HL-60/S4 treated with retinoic acid at 250 ng/mL for 4 days and 3 days (cell line): ENCODE measurements around the gene SLC8A3.

Source experiments
- in situ Hi-C: fragments of 300-500 bp; cut with MboI; formaldehyde crosslinking; loops from 2 replicates; pipeline ENCODE4 v1.7.0; 2022; ENCODE audit warnings: low sequenced_read_pairs

The SLC8A3 gene

DNA sequence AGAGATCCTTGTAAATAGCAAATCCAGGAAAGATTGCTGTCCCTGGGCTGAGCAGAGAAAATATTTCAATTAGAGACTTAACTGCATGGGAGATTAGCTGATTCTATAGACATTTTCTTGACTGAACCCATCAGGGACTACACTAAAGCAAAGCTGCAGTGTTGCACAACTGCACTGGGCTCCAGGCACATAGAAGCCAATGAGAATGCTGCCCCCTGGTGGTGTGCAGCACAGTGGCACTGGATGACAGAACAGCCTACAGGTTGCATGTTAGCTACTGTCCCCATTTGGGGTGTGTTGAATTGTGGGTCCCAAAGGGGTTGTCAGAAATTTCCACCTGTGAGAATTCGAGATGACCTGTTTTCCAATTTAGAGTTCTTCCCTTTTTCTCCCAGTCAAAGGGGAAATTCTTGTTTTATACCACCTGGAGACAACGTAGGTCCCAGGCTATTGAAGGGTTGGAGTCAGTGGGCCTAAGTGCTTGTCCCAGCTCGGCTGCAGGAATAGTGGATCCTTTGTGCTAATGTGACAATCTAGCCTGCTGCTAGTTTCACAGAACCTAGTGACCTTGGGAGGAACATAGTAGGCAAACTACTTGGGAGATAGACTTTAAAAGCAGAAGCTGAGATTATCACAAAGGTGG, 114.7 kb downstream of the SLC8A3 start:
- in situ Hi-C loops, result no loop called here

DNA sequence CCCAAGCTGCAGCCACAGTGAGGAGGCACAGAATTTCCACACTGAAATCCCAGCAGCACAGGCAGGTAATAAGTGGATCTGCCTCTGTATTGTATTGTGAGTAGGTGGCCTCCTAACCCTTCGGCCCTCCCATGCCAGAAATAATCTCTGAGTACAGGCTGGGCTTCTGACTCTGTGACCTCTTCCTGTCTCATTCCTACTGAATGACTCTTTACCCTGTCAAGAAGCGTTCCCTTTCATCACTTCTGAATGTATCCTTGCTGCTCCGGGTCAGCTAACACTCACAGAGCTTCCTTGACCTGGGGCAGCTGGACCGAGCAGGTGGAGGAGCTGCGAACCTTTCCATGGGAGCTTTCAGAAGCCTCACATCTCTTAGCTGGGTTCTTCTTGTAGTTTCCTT, 119.6 kb downstream of the SLC8A3 start:
- in situ Hi-C loops, result no loop called here

DNA sequence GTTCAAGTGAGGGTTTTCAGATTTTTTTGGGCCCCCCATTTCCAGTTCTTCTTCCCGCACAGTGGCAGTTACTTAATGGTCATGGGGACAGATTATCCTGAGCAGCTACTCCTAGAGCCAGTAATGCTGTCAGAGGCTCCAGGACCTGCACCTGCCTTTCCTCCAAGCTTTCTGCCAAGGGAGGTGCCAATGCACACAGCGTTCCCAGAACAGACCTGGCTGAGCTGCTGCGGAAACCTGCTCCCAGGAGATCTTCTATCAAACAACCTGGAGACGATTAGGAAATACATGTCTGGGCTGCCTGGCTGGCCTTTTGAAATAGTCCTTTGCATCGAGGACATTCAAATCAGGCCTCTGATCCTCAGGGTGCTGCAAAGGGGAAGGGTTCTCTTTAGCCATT, 120.9 kb downstream of the SLC8A3 start:
- in situ Hi-C loops, result no loop called here

DNA sequence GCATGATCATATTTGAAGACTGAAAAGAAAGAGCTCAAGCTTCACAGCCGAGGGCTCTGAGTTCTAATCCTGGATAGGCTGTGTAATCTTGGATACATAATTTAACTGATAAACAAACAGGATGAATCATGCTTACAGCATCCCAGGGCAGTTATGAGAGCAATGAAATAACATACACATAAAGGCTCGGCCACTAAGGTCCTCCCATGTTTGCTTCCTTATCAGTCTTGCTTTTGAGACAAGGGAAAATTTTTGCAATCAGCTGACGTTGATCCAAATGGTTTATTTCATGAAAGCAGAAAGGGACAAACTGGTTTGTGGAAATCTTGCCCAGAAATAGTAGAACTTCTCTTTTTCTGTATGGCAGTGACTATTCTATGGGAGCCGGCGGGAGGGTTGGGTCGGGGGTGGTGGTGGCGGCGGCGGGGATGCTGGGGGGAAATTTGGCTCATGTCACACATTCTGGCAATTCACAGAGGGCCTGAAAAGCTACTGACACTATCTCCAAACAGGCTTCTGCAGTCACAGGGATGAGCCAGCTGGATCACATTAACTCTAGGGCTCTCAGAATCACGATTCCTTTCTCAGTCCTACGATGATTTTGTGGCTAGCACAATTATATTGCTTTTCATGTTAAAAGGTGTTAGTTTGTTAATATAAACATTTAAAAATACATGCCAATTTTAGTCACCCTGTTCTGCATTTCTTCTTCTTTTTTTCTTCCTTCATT, 124.5 kb downstream of the SLC8A3 start:
- in situ Hi-C loops, result no loop called here

DNA sequence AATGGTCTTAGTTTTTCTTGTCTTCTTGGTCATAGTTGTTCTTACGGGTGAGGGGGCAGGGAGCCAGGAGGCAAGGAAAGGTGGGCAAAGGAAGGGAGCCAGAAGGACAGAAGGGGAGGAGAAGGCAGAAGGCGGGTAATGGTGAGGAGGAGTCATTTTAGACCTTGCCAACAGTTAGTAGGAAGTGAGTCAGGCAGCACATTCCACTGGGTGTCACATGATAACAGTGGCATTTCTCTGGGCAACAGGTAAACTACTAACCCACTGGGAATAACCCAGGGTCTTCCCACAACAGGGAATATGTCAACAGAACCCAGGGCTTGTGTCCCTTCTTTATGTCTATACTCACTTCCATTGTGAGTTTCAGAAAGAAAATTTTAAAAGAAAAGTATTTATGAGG, 127.6 kb downstream of the SLC8A3 start:
- in situ Hi-C loops, result no loop called here

DNA sequence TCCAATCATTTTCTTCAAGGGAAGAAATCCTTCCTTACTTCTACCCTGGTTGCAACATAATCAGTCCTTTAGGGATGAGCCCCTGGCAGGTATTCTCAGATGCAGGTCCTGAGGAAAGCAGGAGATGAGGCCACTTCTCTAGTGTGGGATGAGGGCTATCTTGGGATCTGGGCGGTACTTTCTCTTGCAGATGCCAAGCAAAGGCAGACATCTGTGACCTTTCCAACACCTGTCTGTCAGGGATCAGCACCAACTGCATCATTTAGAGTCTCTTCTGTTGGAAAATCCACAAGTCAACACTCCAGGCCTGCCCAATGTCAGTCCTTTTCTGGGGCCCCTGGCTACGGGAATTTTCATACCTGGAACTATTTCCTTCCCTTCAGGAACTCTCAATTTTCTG, 129.2 kb downstream of the SLC8A3 start:
- in situ Hi-C loops, result no loop called here

DNA sequence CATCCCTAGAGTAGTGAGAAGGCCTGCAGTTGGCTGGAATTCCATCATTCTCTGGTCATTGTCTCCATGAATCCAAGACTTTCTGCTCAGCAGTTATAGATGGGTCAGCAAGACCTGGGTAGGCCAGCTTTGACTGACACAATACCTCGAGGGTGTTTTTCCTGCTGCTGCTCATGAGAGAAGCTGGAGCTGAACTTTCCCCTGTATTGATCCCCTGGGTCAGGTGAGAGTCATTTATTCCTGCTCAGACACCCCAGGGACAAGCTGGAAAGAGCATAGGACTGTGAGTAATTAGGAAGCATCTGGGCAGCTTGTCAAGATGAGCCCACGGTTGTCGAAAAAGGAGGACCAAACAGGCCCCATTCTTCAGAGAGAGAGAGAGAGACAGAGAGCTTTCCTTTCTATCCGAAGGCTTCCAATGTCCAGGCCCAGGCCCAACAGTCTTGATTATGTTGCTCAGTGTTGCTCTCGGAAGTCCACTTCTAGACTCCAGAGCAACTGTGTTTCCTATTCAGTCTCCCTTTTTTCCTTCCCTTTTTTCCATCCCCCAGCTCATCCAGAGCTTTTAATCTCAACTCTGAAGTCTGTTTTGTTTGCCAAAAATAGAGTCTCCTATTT, 131.1 kb downstream of the SLC8A3 start:
- in situ Hi-C loops, result no loop called here

DNA sequence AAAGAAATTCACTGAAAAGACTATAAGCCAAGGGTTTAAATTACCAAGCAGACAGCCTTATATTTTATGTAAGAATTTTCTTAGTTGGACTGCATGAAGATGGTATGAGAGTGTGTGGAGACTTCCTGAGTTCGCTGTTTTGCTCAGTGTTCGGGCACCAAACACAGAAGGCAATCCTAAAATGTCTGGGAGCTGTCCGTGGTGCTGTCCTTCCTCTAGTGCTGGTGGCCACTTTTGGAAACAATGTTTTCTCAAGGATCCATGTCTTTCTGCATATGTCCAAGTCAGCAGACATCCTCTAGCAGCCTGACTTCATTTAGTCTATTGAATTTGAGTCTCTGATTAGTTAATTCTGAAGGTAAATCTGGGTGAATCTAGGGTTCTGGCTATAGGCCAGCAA, 135.8 kb downstream of the SLC8A3 start:
- in situ Hi-C loops, result no loop called here

DNA sequence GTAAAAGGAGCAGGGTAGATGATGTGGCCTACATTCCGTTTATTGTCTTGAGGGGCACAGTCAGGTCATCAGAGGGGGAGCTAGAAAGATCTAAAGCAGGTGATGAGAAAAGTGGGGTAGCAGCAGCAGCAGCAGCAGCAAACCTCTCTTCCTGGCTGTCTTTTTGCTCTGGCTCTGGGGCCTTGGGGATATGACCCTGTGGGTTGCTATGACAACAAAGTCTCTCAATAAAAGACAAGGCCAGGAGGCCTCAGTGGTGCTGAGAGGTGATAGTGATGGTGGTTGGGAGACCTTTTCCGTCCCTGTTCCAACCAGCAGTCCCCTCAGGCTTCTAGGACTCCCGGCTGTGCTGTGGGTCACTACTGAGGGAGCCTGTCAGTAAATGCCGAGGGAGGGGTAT, 138.6 kb downstream of the SLC8A3 start:
- in situ Hi-C loops, result no loop called here

DNA sequence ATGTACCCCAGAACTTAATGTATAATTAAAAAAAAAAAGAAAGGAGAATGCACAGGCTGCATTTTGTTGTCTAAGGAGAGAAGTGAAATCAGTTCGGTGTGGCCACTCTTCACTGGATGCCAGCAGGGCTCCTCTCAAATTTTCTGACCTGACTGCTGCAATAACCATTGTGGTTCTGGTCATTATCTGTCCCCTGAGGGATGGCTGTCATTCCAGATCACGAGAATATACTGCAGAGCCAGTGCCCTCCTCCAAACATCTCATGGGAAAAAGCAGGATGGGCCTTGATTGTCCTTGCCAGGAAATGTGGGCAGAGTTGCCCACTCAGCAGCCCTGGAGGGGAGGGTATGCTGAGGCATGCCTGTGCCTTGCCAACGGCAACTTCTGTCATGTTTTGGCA, 139.1 kb downstream of the SLC8A3 start:
- in situ Hi-C loops, result no loop called here

DNA sequence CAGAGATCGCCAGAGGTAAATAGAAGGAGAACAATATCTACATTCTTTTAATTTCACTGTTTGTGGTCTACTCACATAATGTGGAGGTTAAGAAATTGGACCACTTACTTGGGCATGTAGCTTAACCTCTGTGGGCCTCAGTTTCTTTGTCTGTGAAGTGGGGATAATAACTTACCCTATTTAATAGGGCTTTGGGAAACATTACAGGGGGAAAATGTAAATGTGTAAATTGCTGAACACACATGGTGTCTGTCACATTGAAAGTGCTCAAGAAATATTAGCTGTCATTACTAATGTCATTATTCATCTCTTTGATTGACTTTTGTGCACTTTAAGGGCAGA, 140.5 kb downstream of the SLC8A3 start:
- in situ Hi-C loops, result no loop called here

DNA sequence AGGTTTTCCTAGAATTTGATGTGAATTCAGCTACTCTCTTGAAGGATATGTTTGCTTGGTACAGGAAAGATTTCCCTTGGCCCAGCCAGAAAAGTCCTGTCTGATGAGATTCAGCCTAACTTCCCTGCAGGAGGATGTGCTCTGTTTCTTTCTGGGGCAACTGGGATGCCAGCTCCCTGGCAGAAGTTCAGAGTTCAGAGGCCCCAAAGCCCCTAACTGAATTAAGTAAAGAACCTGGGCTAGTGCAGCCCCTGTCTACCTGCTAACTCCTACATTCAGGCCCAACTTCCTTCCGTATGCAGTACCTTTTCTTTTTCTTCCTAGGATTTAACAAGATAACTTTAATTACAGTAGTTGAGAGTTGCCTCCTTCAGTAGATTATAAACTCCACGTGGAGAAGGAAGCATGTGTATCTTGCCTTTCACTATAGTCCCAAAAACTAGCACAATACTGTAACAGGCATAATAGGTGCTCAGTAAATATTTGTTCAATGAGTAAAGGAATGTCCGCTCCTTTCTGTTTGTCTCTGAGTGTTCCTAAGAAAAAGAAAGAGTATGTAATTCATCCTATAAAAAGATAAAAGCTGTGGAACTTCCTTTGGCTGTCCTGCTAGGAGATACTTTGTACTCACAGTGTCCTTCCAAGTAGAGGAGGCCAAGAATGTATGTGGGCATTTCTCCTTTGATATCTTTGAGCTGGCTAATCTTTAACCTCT, 141.0 kb downstream of the SLC8A3 start:
- in situ Hi-C loops, result no loop called here

DNA sequence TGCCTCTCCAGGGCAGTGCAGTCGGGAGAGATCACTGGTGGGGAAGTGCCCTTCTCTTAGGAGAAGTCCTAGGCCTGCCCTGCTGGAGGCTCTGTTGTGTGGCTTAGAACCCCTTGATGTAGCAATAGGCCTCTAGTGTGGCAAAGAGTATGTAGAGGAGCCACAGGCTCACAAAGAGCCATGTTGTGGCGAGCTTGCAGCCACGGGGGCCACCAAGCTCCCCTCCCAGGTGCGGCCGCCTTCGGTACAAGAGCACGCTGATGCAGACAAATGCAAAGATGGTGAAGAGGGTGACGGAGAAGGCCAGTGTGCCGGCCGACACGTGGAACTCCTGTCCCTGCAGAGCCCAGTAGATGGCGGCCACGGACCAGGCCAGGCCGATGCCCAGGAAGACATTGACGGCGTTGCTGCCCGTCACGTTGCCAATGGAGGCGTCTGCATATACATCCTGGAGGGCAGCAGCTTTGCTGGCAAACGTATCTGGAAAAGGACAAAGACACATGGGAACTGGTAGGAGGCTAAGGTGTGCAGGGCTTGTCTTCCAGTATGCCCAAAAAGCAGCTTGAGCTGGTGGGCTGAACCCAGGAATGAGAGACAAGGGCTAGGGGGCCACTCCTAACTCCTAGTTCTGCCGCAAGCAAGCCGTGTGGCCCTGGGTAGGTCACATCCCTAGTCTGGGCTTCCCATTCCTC, 142.8 kb downstream of the SLC8A3 start:
- in situ Hi-C loops, result no loop called here

DNA sequence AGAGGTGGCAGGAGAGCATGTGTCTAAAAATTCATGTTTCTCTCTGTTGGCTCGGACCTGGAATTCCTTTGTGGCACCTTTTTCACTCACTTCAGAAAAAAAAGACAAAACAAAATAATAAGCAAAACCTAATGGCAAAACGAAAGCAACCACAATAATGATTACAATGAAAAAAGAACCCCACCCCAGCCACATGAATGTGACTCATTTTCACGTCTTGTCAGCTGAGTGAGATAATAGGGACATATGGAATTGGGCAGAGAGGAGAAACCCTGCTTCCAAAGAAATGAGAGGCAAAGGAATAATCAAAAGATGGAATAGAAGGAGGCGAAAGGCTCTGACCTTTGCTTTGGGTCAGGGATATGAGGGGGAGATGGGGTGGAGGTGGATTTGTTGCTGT, 143.4 kb downstream of the SLC8A3 start:
- in situ Hi-C loops, result no loop called here

DNA sequence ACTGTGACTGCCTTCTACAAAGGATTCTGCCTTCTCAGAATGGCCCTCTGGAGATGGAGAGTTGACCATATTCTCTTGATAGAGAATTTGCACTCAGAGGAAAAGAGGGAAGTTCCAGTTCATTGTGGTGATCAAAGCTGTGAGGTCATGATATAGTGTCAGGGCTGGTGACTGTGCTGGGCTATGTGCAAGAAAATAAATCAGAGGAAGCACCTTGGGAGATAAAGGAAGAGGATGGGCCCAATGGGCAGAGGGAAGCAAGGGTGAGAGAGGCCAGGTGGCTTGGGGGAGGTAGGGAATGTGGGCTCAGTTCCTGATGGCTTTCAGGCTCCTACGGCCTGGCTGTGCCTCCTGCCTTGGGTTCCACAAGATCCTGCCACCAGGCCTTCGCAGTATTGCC, 145.8 kb downstream of the SLC8A3 start:
- in situ Hi-C loops, result no loop called here

DNA sequence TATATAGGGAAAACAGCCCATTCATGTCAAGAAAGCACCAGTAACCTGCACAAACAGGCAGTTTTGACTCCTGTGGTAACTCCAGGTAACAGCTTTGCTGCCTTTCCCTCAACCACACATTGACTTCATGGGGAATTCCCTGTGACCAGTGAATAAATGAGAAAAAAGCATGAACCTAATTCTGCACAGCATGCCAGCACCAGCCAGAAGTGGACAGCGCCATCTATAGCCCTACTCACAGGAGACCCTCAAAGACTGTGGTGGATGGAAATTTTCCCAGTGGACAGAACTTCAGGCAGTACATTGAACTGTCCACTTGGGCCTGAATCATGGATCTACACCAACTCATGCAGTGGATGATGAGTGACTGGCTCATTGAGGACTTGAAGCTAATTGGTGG, 152.1 kb downstream of the SLC8A3 start:
- in situ Hi-C loops, result no loop called here

DNA sequence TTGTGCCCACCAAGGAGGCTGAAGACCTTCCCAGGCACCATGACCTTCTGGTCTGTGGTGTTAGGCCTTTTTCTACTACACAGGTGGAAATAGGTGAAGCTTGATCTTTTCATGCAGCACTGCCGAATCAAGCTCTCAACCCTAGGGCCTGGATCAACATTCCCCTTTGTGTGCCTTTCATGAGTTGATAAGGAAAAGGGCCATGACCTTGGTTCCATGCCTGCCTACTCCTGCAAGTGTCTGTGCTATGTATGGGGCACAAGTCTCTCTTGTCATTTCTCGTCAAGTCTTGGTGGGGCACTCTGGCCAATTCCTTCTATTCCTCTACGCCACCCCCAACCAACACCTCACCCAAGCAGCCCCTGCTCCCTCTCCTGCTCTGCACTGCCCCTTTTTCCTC, 154.5 kb downstream of the SLC8A3 start:
- in situ Hi-C loops, result no loop called here

DNA sequence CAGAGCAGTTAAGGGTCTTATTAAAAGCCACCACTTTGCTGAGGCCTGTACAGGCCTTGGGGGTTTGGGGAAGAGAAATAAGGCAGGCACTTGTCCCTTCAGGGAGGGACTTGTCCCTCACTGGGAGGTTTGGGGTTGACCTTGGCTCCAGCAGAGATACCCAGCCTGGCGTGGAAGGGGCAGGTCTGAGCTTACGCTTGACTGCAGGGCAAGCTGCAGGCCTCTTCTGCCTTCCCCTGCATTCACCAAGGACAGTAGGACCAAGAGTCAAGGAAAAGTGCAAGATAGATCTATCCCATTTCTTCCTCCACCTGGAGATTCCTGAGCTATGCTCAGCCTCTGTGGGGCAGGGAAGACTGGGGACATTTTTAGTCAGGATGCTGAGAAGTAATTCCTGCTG, 155.2 kb downstream of the SLC8A3 start:
- in situ Hi-C loops, result no loop called here

DNA sequence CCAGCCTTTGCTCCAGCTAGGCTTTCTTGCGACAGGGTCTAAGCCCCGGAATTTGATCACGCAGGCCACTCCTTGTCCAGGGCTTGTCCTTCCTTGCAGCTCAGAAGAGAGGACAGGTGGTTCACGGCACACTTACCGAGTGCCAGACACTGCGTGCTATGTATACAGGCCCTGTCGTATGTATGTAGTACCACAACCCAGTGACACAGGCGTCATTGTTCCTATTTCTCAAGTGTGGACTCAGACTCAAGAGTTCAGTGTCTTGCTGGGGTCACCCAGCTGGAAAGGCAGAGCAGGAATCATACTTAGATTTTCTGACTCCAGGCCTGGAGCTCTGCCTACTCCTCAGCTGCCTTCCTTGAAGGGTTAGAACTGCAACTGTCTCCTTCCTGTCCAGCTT, 155.6 kb downstream of the SLC8A3 start:
- in situ Hi-C loops, result no loop called here

DNA sequence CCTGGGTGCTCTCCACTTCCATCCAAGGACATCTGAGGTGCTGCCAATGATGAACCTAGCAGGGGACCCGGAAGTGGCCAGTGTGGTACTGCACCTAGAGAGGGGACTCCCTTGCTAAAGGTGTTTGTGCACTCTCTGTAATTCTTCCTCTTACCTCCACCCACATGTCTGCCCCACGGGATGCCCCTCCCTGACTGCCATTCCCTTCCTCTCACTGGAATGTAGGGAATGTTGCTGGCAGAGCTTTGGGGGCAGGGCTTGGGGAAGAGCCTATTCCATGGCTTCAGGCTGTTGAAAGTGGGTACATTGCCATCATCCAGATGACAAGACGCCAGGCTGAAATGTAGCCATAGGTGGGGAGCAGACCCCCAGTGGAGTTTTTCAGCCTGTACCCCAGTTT, 156.3 kb downstream of the SLC8A3 start:
- in situ Hi-C loops, result no loop called here

DNA sequence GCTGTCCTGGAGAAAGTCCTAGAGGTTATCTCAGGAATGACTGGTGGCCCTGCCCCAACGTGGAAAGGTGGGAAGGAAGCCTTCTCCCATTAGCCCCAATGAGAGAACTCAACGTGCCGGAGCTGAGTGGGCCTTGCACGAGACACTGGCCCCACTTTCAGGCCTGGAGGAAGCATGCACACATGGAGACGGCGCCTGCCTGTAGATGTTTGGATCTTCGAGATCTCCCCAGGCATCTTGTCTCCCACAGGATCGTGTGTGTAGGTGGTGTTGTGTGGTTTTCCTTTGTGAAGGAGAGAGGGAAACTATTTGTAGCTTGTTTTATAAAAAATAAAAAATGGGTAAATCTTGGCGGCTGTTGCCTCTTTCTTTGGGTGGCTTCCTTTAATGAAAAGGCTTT, 156.7 kb downstream of the SLC8A3 start:
- in situ Hi-C loops, result no loop called here
